ENCODE data around the gene GOLGA8K.
"Not testable (repeated sequence)": the region's sequence is repeated elsewhere in the genome, so short reads cannot be mapped to it uniquely, and the experiment has no call there.

The GOLGA8K gene

GRCh38 chr15:32372075-32372474 is 31.0 kb downstream of the GOLGA8K start:
- H3K4me1 ChIP-seq (ENCODE audit: control insufficient read depth, insufficient read depth, low read length); H3K9ac ChIP-seq (ENCODE audit: low read length); H3K27me3 ChIP-seq (ENCODE audit: control insufficient read depth, insufficient read depth, low read length); H3K27ac ChIP-seq (ENCODE audit: low read depth, low read length); H3K36me3 ChIP-seq (ENCODE audit: control insufficient read depth, insufficient read depth, low read length); H3K4me3 ChIP-seq (ENCODE audit: low read length): not testable (repeated sequence)

DNA sequence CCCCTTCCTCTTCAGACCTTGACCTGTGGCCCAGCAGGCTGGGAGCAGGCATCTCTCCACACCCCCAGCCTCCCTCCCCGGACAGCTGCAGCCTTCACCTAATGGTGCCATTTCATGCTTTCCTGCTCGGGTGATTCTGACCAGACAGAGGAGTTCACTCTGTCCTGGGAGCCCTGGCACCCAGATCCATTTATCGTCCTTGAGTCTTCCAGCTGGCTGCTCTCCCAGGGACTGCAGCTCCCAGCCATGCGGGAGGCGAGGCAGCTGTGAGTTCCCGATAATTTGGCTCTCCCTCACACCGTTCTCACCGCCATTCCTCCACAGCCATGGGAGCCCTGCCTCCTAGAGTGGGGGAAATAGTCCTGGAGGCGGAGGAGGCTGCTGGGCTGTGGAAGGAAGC is 32.6 kb downstream of the GOLGA8K start:
- H3K27me3 ChIP-seq (ENCODE audit: control insufficient read depth, insufficient read depth, low read length); H3K4me3 ChIP-seq (ENCODE audit: low read length); H3K9ac ChIP-seq (ENCODE audit: low read length); H3K27ac ChIP-seq (ENCODE audit: low read depth, low read length); H3K4me1 ChIP-seq (ENCODE audit: control insufficient read depth, insufficient read depth, low read length); H3K36me3 ChIP-seq (ENCODE audit: control insufficient read depth, insufficient read depth, low read length): not testable (repeated sequence)

- H3K4me1 ChIP-seq (ENCODE audit: control insufficient read depth, insufficient read depth, low read length); H3K36me3 ChIP-seq (ENCODE audit: control insufficient read depth, insufficient read depth, low read length); H3K27ac ChIP-seq (ENCODE audit: low read depth, low read length); H3K4me3 ChIP-seq (ENCODE audit: low read length); H3K27me3 ChIP-seq (ENCODE audit: control insufficient read depth, insufficient read depth, low read length); H3K9ac ChIP-seq (ENCODE audit: low read length): not testable (repeated sequence)
Measured at GRCh38 chr15:32370064-32370463, 33.0 kb downstream of the GOLGA8K start.

DNA sequence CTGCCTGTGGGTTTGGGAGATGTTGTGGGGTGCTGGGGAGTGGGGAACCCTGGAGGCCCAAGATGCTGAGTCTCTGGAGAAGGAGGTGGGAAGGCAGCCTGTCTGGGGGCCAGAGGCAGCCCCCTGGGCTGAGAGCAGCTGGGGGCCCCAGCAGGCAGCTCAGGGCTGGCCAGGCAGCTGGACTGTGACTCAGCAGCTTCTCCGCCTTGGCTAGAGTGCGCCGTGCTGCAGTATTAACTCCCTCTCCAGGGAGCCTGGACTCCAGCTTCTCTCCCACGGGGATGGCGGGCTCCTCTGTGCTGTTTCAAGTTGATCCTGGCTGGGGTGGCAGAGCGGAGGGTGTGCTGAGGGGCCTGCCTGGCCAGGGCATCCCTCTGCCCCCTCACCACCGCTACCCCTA is 36.6 kb downstream of the GOLGA8K start:
- H3K27ac ChIP-seq (ENCODE audit: low read depth, low read length); H3K4me3 ChIP-seq (ENCODE audit: low read length): not testable (repeated sequence)

DNA sequence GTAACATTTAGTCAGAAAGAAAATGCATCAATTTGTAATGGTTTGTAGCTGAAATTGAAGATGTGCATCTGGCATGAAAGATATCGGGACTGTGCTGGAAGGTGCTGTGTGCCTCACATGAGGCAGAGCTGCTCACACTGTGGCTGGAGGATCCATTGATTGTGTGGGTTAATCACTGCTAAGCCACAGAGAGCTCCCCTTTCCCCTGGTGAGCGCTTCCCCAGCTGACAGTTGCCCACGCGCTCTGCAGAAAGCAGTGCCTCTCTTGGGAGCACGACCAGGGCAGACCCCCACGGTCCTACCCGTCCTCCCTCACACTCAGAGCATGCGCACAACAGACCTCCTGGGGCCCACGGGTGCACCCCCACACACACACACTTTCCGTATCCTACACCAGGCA is 37.1 kb downstream of the GOLGA8K start:
- not testable (repeated sequence) for H3K9ac ChIP-seq (ENCODE audit: low read length); H3K27ac ChIP-seq (ENCODE audit: low read depth, low read length)

More for the DNA sequence above, 36.6 kb downstream of the GOLGA8K start:
- H3K4me1 ChIP-seq (ENCODE audit: control insufficient read depth, insufficient read depth, low read length); H3K36me3 ChIP-seq (ENCODE audit: control insufficient read depth, insufficient read depth, low read length); H3K9ac ChIP-seq (ENCODE audit: low read length); H3K27me3 ChIP-seq (ENCODE audit: control insufficient read depth, insufficient read depth, low read length): not testable (repeated sequence)

GRCh38 chr15:32364944-32365343 is 38.1 kb downstream of the GOLGA8K start:
- H3K4me1 ChIP-seq (ENCODE audit: control insufficient read depth, insufficient read depth, low read length); H3K27ac ChIP-seq (ENCODE audit: low read depth, low read length); H3K4me3 ChIP-seq (ENCODE audit: low read length); H3K9ac ChIP-seq (ENCODE audit: low read length); H3K36me3 ChIP-seq (ENCODE audit: control insufficient read depth, insufficient read depth, low read length); H3K27me3 ChIP-seq (ENCODE audit: control insufficient read depth, insufficient read depth, low read length): not testable (repeated sequence)

More for the DNA sequence above, 37.1 kb downstream of the GOLGA8K start:
- H3K27me3 ChIP-seq (ENCODE audit: control insufficient read depth, insufficient read depth, low read length); H3K4me1 ChIP-seq (ENCODE audit: control insufficient read depth, insufficient read depth, low read length); H3K36me3 ChIP-seq (ENCODE audit: control insufficient read depth, insufficient read depth, low read length); H3K4me3 ChIP-seq (ENCODE audit: low read length): not testable (repeated sequence)

GRCh38 chr15:32363449-32363848 is 39.6 kb downstream of the GOLGA8K start:
- H3K27ac ChIP-seq (ENCODE audit: low read depth, low read length) = not testable (repeated sequence)

DNA sequence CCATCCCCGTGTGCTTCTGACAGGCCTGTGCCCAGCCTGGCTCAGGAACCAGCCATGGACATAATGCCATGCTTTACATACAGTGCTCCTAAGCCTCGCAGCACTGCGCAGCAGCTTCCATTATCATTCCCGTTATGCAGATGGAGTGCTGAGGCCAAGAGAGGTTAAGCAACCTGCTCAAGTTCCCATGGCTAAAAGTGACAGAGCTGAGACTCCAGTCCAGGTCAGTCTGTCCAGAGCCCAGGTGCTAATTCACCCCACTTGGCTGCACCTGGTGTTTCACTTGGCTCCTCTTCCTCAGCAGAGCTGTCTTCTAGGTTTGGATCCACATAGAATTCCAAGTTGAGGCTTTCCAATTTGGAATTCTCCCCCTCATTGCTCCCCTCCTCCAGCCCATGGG is 41.4 kb downstream of the GOLGA8K start:
- H3K36me3 ChIP-seq (ENCODE audit: control insufficient read depth, insufficient read depth, low read length); H3K9ac ChIP-seq (ENCODE audit: low read length); H3K4me3 ChIP-seq (ENCODE audit: low read length); H3K4me1 ChIP-seq (ENCODE audit: control insufficient read depth, insufficient read depth, low read length); H3K27ac ChIP-seq (ENCODE audit: low read depth, low read length); H3K27me3 ChIP-seq (ENCODE audit: control insufficient read depth, insufficient read depth, low read length): not testable (repeated sequence)

More at GRCh38 chr15:32363449-32363848, 39.6 kb downstream of the GOLGA8K start:
- not testable (repeated sequence) for H3K4me1 ChIP-seq (ENCODE audit: control insufficient read depth, insufficient read depth, low read length); H3K4me3 ChIP-seq (ENCODE audit: low read length); H3K9ac ChIP-seq (ENCODE audit: low read length); H3K36me3 ChIP-seq (ENCODE audit: control insufficient read depth, insufficient read depth, low read length); H3K27me3 ChIP-seq (ENCODE audit: control insufficient read depth, insufficient read depth, low read length)

- H3K4me1 ChIP-seq (ENCODE audit: control insufficient read depth, insufficient read depth, low read length); H3K9ac ChIP-seq (ENCODE audit: low read length); H3K4me3 ChIP-seq (ENCODE audit: low read length); H3K27ac ChIP-seq (ENCODE audit: low read depth, low read length); H3K36me3 ChIP-seq (ENCODE audit: control insufficient read depth, insufficient read depth, low read length); H3K27me3 ChIP-seq (ENCODE audit: control insufficient read depth, insufficient read depth, low read length): not testable (repeated sequence)
Measured at GRCh38 chr15:32358462-32358861, 44.6 kb downstream of the GOLGA8K start.

DNA sequence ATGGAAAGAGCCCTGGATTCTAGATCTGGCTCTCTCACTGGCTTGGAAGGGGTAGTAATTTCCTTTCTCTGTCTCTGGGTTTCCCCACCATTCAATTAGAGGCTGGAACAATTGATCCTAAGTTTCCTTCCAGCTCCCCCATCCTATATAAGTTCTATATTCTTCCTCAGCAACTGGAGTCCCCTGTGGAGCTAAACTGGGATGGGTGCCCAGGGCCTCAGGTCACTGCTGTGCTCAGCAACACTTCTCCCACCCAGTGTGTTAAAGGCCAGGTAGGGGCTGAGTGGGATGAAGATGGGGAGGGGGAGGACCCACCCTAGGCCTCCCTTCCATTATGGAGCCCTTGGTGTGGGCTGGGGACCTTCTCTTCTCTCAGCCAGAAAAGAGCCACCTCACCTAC is 46.2 kb downstream of the GOLGA8K start:
- not testable (repeated sequence) for H3K9ac ChIP-seq (ENCODE audit: low read length); H3K4me1 ChIP-seq (ENCODE audit: control insufficient read depth, insufficient read depth, low read length); H3K27me3 ChIP-seq (ENCODE audit: control insufficient read depth, insufficient read depth, low read length); H3K27ac ChIP-seq (ENCODE audit: low read depth, low read length); H3K4me3 ChIP-seq (ENCODE audit: low read length); H3K36me3 ChIP-seq (ENCODE audit: control insufficient read depth, insufficient read depth, low read length)

DNA sequence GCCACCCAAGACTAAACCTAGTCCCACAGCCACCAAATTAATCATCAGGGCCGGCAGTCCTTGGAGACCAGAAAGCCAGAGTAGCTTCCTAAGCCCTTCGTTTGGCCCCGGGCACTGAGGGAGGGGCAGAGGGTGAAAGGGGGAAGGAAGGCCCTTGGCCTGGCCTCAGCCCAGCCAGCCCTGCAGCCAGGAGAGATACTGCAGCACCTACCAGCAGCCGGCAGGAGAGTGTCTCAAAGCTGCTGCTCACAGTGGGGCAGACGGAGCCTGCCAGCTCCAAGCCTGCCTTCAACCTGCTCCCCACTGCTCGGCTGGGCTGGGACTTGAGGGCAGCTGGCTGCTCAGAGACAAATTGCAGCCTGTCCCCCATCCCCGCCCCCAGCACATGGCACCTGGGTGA is 50.3 kb downstream of the GOLGA8K start:
- not testable (repeated sequence) for H3K27me3 ChIP-seq (ENCODE audit: control insufficient read depth, insufficient read depth, low read length); H3K4me3 ChIP-seq (ENCODE audit: low read length); H3K9ac ChIP-seq (ENCODE audit: low read length); H3K36me3 ChIP-seq (ENCODE audit: control insufficient read depth, insufficient read depth, low read length); H3K27ac ChIP-seq (ENCODE audit: low read depth, low read length); H3K4me1 ChIP-seq (ENCODE audit: control insufficient read depth, insufficient read depth, low read length)

GRCh38 chr15:32350563-32351220 is 52.4 kb downstream of the GOLGA8K start:
- not testable (repeated sequence) for H3K4me1 ChIP-seq (ENCODE audit: control insufficient read depth, insufficient read depth, low read length); H3K4me3 ChIP-seq (ENCODE audit: low read length); H3K27me3 ChIP-seq (ENCODE audit: control insufficient read depth, insufficient read depth, low read length); H3K27ac ChIP-seq (ENCODE audit: low read depth, low read length); H3K9ac ChIP-seq (ENCODE audit: low read length); H3K36me3 ChIP-seq (ENCODE audit: control insufficient read depth, insufficient read depth, low read length)

GRCh38 chr15:32347037-32347436 is 56.1 kb downstream of the GOLGA8K start:
- H3K27me3 ChIP-seq (ENCODE audit: control insufficient read depth, insufficient read depth, low read length); H3K4me3 ChIP-seq (ENCODE audit: low read length); H3K9ac ChIP-seq (ENCODE audit: low read length); H3K36me3 ChIP-seq (ENCODE audit: control insufficient read depth, insufficient read depth, low read length); H3K27ac ChIP-seq (ENCODE audit: low read depth, low read length); H3K4me1 ChIP-seq (ENCODE audit: control insufficient read depth, insufficient read depth, low read length): not testable (repeated sequence)

Data from rectal smooth muscle tissue (tissue), 1 donor.